Neural cell (in vitro differentiated cells): ENCODE data around the gene JMY. TPM values are rescaled to one million over a fixed set of nuclear protein-coding genes. Genes with fewer than 3 reads are reported as not detected.

Source experiments
- H2AFZ ChIP-seq: fragments of 200-600, 300-800 bp; sonication (generic), shearing (Covaris generic); 2 replicates; pipeline ENCODE4 v1.6.0; 2014; ENCODE audit warnings: low read depth, mild to moderate bottlenecking, antibody characterized with exemption, low read length, moderate library complexity
- H3F3A ChIP-seq: fragments of 200-600 bp; shearing (Covaris generic); 2 replicates; pipeline ENCODE4 v1.6.1; 2016; ENCODE audit warnings: mild to moderate bottlenecking, moderate library complexity, mixed read lengths, antibody characterized with exemption, low read length; ENCODE audit not compliant: insufficient read depth, poor library complexity, severe bottlenecking
- H3K27ac ChIP-seq: fragments of 200-600, 300-800 bp; sonication (generic), shearing (Covaris generic); 2 replicates; pipeline ENCODE4 v1.5.1; 2014; ENCODE audit warnings: mild to moderate bottlenecking, low read length, moderate library complexity
- H3K27me3 ChIP-seq: fragments of 300-800, 200-600 bp; sonication (generic), shearing (Covaris generic); 2 replicates; pipeline ENCODE4 v1.6.0; 2014; ENCODE audit warnings: mild to moderate bottlenecking, low read depth, low read length, moderate library complexity; ENCODE audit not compliant: insufficient read depth
- H3K36me3 ChIP-seq: fragments of 300-800, 200-600 bp; sonication (generic), shearing (Covaris generic); 2 replicates; pipeline ENCODE4 v1.5.1; 2014; ENCODE audit warnings: mild to moderate bottlenecking, antibody characterized with exemption, low read length, moderate library complexity; ENCODE audit not compliant: insufficient read depth
- H3K4me2 ChIP-seq: fragments of 300-800, 200-600 bp; sonication (generic), shearing (Covaris generic); 2 replicates; pipeline ENCODE4 v1.6.0; 2014; ENCODE audit warnings: mild to moderate bottlenecking, low read length
- H3K4me3 ChIP-seq: fragments of 300-800, 200-600 bp; sonication (generic), shearing (Covaris generic); 2 replicates; pipeline ENCODE4 v1.5.1; 2014; ENCODE audit warnings: mild to moderate bottlenecking, low read length, moderate library complexity
- H3K79me2 ChIP-seq: fragments of 200-600 bp; shearing (Covaris generic); replicated peaks from 2 replicates; pipeline ENCODE4 v1.6.0; 2014; ENCODE audit warnings: mild to moderate bottlenecking, low read length, moderate library complexity; ENCODE audit not compliant: insufficient read depth
- H3K9ac ChIP-seq: fragments of 300-800, 200-600 bp; sonication (generic), shearing (Covaris generic); 2 replicates; pipeline ENCODE4 v1.6.1; 2016; ENCODE audit warnings: mild to moderate bottlenecking, low read length, mixed read lengths
- H3K9me2 ChIP-seq: fragments of 200-600 bp; shearing (Covaris generic); 2 replicates; pipeline ENCODE4 v1.6.1; 2016; ENCODE audit warnings: mild to moderate bottlenecking, low read length, mixed read lengths; ENCODE audit not compliant: insufficient read depth
- H3K9me3 ChIP-seq: fragments of 200-600, 300-800 bp; sonication (generic), shearing (Covaris generic); 2 replicates; pipeline ENCODE4 v1.6.1; 2016; ENCODE audit warnings: mild to moderate bottlenecking, mixed run types, low read length, moderate library complexity, mixed read lengths
- H4K20me1 ChIP-seq: fragments of 200-600 bp; shearing (Covaris generic); 2 replicates; pipeline ENCODE4 v1.6.1; 2016; ENCODE audit warnings: mild to moderate bottlenecking, mixed run types; ENCODE audit not compliant: insufficient read depth
- EP300 ChIP-seq: fragments of 450-650 bp; conservative IDR thresholded peaks from 2 replicates; pipeline ENCODE4 v1.6.1; 2014; ENCODE audit warnings: antibody characterized with exemption, mild to moderate bottlenecking, moderate library complexity; ENCODE audit not compliant: poor library complexity, severe bottlenecking
- EZH2 ChIP-seq: fragments of 200-600, 300-800 bp; shearing (Covaris generic), sonication (generic); IDR thresholded peaks from 2 replicates; pipeline ENCODE4 v1.6.1; 2014; ENCODE audit warnings: antibody characterized with exemption, low read length, borderline replicate concordance, mild to moderate bottlenecking; ENCODE audit not compliant: insufficient read depth, poor library complexity, severe bottlenecking
- MXI1 ChIP-seq: fragments of 450-650 bp; conservative IDR thresholded peaks from 2 replicates; pipeline ENCODE4 v1.6.1; 2014; ENCODE audit warnings: antibody characterized with exemption, mild to moderate bottlenecking; ENCODE audit not compliant: poor library complexity, severe bottlenecking
- POLR2AphosphoS5 ChIP-seq: IDR thresholded peaks from 2 replicates; pipeline ENCODE4 v1.6.1; 2012
- RAD21 ChIP-seq: fragments of 450-650 bp; conservative IDR thresholded peaks from 2 replicates; pipeline ENCODE4 v1.6.1; 2014; ENCODE audit warnings: antibody characterized with exemption, mild to moderate bottlenecking, moderate library complexity
- SMC3 ChIP-seq: fragments of 450-650 bp; conservative IDR thresholded peaks from 2 replicates; pipeline ENCODE4 v1.6.1; 2014; ENCODE audit warnings: antibody characterized with exemption, mild to moderate bottlenecking, moderate library complexity; ENCODE audit not compliant: poor library complexity
- TAF1 ChIP-seq: IDR thresholded peaks from 2 replicates; pipeline ENCODE4 v1.6.1; 2012; ENCODE audit warnings: low read depth
- polyA plus RNA-seq: library from polyadenylated mRNA; depleted of rRNA; stranded (reverse); fragments of >200 nt; gene quantifications from 2 replicates; pipeline ENCODE4 v1.2.3, GENCODE V29; 2014
- small RNA-seq, 3 experiments: library from RNA; depleted of rRNA; stranded (forward); fragments of <200 nt; gene quantifications; one replicate each; pipeline ENCODE3, GENCODE V24; 2012
- TF ChIP-seq, protein P1 (sequence below): fragments of 450-650 bp; IDR thresholded peaks from 2 replicates; pipeline ENCODE4 v1.5.1; 2014; ENCODE audit warnings: antibody characterized with exemption, mild to moderate bottlenecking, moderate library complexity; ENCODE audit not compliant: poor library complexity, severe bottlenecking
- TF ChIP-seq, protein P2 (sequence below): IDR thresholded peaks from 2 replicates; pipeline ENCODE4 v1.6.1; 2012; ENCODE audit warnings: borderline replicate concordance

Gene JMY
- polyA plus RNA-seq, 1 donor from 2014 or later: 19.3 TPM

DNA sequence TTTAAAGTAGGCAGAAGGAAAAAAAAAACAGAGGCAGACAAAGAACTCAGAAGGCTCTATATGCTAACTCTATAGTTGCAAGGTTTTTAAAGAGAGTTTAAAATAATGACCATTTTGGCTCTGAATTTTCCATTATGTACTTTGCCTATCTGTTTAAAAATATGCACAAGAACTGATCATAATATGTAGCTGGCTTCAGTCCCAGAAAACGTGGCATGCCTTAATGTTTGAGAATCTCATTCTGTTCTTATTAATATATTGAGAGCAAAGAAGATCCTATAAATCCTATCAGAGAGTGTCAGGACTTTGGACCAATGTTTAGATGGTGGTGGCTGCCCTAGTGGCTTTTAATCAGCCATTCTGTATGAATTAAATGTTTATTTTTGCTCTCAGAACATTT is 121.5 kb downstream of the JMY start:
- Histone ChIP-seq H3K9ac (no peak overlapping the region), H3K27me3 (no peaks in the 10 kb centered on the region), H3K9me2 (no peaks in the 10 kb centered on the region), H4K20me1 (no peaks in the 10 kb centered on the region), H3K4me2 (no peak overlapping the region), H3K9me3 (no peaks in the 10 kb centered on the region), H3K36me3 (no peaks in the 10 kb centered on the region), H2AFZ (no peak overlapping the region), H3K4me3 (no peak overlapping the region), H3F3A (no peaks in the 10 kb centered on the region), H3K27ac (no peak overlapping the region), H3K79me2 (no peaks in the 10 kb centered on the region)
- TF ChIP-seq EZH2 (no peak), POLR2AphosphoS5 (no peak), TAF1 (no peak), EP300 (no peak), MXI1 (no peak), RAD21 (no peak), SMC3 (no peak)
- TF ChIP-seq, protein P1, sequence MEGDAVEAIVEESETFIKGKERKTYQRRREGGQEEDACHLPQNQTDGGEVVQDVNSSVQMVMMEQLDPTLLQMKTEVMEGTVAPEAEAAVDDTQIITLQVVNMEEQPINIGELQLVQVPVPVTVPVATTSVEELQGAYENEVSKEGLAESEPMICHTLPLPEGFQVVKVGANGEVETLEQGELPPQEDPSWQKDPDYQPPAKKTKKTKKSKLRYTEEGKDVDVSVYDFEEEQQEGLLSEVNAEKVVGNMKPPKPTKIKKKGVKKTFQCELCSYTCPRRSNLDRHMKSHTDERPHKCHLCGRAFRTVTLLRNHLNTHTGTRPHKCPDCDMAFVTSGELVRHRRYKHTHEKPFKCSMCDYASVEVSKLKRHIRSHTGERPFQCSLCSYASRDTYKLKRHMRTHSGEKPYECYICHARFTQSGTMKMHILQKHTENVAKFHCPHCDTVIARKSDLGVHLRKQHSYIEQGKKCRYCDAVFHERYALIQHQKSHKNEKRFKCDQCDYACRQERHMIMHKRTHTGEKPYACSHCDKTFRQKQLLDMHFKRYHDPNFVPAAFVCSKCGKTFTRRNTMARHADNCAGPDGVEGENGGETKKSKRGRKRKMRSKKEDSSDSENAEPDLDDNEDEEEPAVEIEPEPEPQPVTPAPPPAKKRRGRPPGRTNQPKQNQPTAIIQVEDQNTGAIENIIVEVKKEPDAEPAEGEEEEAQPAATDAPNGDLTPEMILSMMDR: no peak
- TF ChIP-seq, protein P2, sequence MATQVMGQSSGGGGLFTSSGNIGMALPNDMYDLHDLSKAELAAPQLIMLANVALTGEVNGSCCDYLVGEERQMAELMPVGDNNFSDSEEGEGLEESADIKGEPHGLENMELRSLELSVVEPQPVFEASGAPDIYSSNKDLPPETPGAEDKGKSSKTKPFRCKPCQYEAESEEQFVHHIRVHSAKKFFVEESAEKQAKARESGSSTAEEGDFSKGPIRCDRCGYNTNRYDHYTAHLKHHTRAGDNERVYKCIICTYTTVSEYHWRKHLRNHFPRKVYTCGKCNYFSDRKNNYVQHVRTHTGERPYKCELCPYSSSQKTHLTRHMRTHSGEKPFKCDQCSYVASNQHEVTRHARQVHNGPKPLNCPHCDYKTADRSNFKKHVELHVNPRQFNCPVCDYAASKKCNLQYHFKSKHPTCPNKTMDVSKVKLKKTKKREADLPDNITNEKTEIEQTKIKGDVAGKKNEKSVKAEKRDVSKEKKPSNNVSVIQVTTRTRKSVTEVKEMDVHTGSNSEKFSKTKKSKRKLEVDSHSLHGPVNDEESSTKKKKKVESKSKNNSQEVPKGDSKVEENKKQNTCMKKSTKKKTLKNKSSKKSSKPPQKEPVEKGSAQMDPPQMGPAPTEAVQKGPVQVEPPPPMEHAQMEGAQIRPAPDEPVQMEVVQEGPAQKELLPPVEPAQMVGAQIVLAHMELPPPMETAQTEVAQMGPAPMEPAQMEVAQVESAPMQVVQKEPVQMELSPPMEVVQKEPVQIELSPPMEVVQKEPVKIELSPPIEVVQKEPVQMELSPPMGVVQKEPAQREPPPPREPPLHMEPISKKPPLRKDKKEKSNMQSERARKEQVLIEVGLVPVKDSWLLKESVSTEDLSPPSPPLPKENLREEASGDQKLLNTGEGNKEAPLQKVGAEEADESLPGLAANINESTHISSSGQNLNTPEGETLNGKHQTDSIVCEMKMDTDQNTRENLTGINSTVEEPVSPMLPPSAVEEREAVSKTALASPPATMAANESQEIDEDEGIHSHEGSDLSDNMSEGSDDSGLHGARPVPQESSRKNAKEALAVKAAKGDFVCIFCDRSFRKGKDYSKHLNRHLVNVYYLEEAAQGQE: no peak

Small RNAs within 50 kb of the gene (small RNA-seq; reads per million reads assigned to genes)
- 0 reads per million in 3 experiments for gene AC016559.1
- gene RF00425: 0 to 0.08 (median 0) reads per million in 3 experiments

Other genes starting within 250 kb of the JMY start
- 0.70 and 0.93 TPM in 2 replicates for gene DMGDH, start 166.5 kb upstream of the JMY start, polyA plus RNA-seq
- not detected in 2 replicates for gene BHMT2, start 166.4 kb upstream of the JMY start, polyA plus RNA-seq
- gene BHMT, start 124.3 kb upstream of the JMY start, polyA plus RNA-seq: not detected in 2 replicates